DMS 273 (cell line): Measurements from ENCODE around the gene CMSS1.

Source experiments
- DNase-seq: peaks from one replicate; lab custom pipeline; 2025; ENCODE audit not compliant: unreplicated experiment; lab: John Stamatoyannopoulos, UW

The CMSS1 gene

DNA sequence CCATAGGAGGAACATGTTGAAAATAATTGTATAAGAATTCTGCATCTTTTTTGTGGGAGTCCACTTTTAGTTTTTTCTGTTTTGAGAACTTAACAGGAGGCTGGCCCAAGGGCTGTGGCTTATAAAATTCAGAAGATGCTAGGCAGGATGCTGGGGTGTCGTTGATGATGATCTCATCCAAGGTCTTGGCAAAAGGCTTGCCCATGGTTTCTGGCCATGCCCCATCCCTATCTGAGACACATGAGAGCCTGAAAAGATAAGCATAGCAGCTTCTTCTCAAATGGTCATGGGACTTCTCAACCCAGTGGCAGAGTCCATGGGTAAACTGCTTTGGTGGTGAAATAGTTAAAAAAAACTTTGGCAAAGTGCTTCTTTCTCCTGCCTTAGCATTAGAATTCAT lies 35.2 kb downstream of the CMSS1 start:
- no peak for DNase-seq

DNA sequence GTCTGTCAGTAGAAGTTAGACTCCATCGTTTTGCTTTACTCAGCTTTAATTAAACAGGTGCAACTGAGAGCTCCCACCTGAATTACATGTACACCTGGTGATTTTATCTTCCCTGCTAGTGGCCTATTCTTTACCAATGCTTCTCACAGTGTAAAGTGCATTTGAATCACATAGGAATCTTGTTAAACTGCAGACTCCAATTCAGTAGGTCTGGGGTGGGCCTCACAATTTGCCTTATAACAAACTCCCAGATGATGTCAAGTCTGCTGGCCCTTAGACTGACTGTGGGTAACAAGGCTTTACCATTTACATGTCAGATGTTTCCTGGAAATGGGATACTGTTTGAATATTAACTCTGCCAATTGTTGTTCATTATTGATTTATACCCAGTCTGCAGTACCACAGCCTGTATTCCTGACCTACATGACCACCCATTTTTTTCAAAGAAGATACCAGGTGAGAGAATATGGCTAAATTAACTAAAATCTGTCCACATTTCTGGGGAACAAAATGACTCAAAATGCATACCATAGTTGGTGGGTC lies 37.2 kb downstream of the CMSS1 start:
- DNase-seq: no peak

DNA sequence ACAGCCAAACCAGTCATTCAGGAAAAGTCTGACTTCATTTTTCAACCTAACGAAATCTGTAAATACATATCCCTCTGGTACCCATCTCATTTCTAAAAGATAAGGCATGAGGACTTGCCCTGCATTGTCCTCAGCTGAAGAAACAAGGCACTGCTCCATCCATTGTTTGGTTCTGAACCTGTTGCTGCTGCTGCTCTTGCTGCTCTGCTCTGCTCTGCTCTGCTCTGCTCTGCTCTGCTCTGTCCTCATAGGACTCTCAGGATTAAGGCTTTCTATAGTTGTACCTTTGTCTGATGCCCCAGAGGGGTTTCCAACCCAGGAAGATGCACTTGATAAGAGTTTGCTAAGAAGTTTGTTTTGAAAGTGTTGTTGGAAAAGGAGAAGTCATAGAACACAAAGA lies 38.2 kb downstream of the CMSS1 start:
- no peak for DNase-seq

DNA sequence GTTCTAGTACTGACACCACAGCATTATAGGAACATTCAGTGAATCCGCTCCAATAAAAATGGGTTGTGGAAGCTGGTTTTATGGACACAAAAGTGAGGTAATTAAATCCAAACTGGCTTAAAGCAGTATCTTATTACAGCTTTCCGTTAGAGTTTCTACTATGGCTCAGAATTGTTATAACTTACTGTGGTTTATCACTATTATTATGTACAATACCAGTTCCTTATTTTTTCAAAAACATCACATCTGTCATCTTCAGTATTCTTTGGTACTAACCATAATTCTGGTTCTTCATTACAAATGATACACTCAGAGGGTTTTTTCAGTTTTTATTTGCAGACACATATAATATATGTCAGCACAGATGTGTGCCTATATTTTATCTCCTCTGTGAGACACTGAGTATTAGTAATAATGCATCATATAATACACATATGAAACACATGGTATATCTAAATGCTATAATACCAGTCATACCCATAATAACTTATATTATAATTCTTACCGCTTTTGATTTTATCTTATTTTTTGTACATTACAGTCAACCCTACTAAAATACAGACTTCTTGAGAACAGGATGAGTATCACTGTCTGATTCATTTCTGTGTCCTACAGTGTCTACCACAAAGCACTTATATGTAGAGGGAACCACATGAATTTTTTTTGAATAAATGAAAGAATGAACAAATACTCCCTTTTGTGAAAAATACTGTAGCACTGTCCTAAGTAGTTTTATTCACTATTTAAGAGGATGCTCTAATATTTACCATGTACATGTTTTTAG lies 39.0 kb downstream of the CMSS1 start:
- DNase-seq: no peak

DNA sequence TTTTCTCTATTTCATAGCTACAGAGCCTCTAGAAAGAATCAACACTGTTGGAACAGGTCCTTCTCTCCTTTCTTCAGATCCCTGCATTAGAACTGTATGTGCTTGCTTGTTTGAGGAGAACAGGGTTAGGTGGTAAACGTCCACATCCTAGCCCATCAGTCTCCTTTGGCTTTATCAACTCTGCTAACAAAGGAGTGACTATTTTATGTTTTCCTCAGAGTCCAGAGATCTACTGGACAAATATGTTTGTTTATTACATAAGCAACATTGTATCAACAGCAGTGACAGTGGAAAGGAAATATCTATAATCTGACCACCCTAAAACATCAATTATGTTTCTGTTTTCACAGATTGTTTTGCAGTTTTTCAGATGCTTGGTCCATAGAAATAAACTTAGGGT lies 39.6 kb downstream of the CMSS1 start:
- no peak for DNase-seq

DNA sequence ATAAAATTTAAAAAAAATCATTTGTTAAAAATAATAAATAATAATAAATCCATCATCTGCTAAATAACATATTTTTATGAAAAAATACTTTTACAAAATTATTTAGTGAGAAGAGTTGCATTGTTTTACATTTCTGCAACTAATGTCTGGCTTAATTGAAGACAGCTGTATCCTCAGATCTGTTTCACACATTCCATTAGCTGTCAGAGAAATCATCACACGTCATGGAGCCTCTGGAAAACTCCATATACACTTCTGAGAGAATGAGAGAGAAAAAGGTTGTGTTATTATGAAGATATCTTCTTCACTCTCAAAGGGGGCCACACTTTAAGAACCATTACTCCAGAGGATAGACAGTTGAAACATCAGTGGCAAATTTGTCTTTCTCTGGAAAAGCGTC lies 40.8 kb downstream of the CMSS1 start:
- DNase-seq: no peak

DNA sequence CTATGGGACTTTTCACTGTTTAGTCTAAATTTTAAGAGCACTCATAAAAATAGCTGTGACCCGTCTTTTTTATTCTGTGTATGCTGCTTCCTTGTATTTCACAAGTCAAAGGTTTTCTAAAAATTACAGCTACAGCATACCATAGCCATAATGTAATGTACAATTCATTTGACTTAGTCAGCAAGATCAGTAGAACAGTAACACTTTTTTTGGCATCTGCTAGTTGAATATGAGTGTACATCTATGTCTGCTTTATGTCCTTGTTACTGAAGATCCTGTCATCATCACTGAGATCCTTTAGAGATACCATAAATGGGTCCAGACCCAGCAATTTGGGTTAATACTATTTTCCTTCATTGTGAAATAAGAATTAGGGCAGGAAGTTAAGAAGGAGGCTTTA lies 42.2 kb downstream of the CMSS1 start:
- DNase-seq: no peak

DNA sequence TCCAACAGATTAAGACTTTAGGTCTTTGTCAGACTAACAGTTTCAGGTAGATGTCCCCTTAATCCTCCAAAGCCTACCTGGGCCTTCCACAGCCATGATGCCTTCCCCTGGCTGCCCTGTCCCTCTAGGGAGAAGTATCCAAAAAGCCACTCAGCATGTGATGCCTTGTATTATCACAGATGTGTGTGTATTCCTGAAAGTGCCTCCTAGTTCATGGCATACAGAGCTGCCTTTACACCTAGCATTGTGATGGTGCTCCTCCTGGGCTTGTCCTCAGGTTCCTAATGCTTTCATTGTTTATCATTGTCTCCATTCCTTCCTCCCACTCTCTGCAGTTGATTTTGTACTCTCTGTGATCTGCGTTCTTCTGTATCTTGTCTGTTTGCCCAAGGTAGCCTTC lies 43.6 kb downstream of the CMSS1 start:
- DNase-seq: no peak

DNA sequence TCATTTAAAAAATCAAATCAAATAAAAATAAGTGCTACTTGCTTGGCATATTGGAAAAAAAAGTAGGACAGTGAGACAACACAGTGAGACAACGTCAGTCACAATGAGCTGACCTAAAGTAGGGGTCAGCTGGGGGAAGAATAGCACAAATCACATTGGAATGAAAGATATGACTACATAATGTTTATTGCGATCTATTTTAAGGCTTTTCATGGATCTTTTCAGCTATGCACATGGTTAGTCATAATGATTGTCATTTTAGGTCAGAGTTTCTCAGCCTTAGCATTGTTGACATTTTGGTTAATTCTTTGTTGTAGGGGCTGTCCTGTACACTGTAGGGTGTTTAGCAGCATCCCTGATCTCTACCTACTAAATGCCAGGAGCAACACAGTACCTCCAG lies 44.5 kb downstream of the CMSS1 start:
- no peak for DNase-seq

DNA sequence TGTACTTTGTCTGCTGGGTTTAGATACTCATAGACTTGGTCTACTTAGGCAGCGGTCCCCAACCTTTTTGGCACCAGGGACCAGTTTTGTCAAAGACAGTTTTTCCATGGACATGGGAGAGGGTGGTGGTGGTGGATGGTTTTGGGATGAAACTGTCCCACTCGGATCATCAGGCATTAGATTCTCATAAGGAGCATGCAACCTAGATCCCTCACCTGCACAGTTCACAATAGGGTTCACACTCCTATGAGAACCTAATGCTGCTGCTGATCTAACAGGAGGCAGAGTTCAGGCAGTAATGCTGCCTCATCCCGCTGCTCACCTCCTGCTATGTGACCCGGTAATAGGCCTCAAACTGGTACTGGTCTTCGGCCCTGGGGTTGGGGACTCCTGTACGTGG lies 45.3 kb downstream of the CMSS1 start:
- no peak for DNase-seq

DNA sequence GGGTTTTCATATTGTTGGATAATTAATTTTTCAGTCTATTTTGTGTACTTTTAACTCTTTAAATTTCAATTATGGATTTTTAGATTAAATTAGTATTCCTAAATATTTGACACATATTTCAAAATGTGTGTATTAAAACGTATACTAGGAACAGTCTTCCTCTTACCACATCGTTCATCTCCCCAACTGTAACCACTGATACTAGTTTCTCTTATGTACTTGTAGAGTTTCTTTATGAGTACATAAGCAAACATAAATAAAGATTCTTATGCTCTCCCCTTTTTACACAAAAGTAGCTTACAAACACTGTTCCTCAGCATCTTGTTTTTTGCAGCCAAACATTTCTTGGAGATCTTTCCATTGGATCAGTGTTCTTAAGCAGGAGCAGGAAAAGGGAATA lies 45.9 kb downstream of the CMSS1 start:
- no peak for DNase-seq

DNA sequence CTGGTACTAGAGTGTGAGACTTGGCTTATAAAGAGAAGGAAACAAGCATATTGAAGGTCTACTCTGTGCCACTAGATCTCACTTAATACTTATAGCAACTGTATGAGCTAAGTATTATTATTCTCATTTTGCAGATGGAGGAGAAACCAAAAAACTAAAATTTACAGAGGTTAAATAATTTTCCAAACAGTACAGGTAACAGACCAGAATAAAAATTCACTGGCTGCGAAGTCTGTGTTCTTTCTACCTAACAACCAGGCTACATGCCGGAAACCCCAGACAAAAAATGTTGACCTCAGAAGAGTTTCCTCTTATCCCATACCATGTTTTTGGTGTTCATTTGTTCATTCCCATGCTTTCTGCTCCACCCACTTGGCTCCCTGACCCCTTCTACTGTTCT lies 46.6 kb downstream of the CMSS1 start:
- no peak for DNase-seq

DNA sequence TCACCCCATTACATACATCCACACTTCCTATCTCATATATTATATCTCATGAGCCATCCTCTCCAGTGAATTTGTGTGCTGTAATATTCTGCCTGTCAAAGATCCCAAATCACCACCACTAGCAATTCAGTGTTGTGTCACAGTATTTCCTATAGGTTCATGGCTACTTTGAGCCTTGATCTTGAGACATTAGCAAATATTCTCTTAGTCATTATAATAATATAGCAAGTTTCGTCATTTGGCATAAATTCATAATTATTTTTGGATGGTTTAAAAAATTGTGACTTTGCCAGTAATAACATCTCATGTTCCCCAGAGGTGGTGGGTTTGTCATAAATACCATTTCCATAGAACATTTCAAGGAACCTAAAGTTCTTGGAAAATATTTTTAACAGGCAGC lies 47.7 kb downstream of the CMSS1 start:
- DNase-seq: no peak

DNA sequence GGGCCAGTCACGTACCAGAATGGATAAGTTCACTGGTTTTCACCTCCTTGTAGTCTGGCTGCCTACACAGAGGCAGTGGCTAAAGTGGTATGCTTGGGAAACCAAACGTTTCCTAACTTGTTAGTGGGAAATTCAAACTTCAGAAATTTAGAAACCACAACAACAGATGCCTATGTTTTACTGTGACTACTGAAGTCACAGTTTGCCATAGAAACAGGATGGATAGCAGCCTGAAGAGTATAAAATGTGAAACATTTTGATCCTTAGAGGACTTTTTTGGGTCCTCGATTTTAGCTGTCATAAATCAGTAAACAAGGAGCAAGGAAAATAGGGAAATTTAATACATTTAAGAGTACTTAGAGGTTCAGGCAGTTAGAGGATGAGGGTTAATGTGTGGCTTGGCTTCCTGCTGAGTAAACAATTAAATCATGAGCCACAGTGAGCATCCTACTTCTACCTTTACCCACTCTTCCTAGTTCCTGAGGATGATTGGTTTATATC lies 48.6 kb downstream of the CMSS1 start:
- peak; percentile 37 for DNase-seq

DNA sequence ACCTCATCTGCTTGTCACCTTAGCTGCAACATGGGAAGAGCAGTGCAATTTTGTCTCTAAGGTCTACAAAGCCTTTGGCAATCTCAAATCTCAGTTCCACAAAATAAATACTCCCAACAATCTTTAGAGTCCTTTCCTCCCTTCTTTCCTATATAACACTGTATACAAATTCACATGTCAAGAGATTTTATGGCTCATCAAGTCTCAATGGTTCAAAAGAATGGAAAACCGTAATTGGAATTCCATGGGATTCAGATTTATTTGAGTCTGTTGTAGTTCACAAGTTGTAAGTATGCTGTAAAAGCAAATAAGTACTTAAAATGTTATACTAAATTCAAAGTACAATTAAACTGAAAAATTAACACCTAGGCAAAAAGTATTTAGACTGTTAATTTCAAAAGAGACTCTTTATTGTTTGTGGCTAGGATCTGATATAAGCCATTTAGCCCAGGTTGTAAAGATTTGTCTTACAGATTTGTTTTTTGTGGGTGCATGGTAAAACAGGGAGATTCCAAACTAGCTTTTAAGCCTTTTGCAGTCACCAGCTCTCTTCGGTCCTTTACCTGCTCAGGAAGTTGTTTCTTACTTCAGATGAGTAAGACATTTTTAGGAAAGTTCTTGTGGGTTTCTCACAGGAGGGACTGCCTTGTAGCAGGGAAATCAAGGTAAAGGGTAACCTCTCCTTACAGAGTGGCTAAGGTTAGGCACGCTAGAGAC lies 50.1 kb downstream of the CMSS1 start:
- no peak for DNase-seq

DNA sequence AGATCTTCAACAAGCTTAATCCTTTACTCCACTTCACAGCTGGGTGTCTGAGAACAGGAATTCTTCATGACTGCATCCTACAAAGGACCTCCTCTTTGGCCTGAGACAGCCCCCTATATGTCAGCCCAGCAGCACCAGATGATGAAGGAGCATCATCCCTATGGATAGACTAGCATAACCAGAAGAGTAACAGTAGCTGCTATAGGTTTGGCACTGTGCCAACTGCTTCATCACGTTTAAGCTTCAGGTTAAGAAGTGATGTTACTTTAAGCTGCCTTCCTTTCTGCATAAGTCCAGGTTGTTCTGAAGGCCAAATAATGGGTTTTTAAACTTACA lies 50.6 kb downstream of the CMSS1 start:
- DNase-seq: peak; percentile 57

DNA sequence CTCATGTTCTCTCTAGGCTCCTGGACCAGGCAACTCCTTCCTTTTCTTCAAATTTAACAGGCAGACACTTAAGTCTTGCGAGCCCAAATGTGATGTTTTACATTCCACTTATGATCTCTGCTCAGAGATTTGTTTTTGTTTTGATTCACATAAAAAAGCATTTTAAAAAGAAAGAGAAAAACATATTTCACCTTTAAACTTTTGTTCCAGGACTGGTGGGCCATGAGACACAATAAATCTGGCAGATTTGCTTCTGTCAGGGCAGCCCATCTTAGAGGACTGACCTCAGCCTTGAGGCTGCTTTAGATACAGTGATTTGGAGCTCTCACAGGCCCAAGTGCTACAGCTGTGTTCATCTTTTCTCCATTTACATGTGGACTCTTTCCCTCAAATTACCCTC lies 52.0 kb downstream of the CMSS1 start:
- DNase-seq: no peak

DNA sequence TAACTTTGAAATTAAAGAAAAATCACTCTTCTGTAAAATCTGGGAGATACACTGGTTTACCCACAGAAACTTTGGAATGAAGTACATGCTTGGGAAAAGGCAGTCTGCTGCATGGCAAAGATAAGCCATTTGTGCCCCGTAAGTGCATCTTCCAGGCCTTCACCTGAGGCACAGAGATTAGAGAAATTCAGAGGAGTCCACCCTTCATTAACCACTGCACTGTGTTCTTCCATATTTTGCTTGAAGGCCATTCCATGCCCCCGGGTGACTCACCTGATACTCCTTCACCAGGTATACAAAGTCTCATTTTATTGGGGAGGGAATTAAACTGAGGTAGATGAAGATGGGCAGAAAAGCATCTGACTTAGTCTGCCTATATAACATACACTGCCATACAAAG lies 53.0 kb downstream of the CMSS1 start:
- no peak for DNase-seq

DNA sequence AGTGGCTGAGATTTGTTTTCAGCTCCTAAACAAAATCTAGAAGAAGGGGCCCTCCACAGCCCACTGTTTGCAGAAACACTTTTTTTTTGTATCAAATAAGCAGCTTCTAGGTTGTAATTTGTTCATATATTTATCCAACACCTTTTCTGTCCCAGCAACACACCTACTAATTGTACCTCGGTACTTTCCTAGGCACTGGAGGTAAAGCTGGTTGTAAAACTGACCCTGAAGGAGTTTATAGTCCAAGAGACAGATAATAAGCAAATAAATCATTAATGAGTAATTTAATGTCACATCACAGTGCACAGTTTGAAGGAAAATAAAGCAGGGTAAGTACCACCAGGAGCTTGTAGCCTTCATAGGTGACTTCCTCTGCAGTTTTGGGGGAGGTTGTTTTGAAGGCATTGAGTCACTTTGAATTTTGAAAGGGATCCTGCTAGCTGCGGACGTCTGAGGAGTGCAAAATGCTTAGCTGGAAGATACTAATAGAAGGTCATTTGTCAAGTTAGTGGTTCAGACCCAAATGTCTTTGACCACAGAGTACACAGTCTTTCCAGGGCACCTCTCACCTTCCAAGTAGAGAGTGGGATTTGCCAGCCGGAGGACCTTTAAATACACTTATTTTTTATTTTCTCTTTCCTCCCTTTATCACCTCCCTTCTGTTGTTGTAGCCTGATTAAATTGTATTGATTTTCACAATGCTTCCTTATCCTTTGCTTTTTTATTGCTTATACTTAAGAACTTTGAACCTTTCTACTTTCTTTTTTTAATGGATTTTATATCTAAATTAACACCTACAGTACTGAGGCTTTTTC lies 53.8 kb downstream of the CMSS1 start:
- DNase-seq: no peak

DNA sequence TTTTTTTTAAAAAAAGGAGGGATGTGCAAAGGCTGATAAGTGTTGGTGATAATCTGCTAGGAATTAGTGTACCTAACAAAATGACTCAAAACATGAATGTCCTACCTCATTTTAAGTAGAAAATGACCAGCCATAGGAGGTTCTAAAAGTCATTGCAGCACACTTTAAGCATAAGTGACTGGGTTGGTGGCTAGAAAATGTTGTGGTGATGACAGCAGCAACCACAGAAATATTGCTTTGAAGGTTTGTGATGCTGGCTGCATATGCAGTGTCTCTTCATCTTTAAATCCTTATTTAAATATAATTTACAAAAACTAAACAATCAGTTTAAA lies 55.2 kb downstream of the CMSS1 start:
- DNase-seq: no peak

DNA sequence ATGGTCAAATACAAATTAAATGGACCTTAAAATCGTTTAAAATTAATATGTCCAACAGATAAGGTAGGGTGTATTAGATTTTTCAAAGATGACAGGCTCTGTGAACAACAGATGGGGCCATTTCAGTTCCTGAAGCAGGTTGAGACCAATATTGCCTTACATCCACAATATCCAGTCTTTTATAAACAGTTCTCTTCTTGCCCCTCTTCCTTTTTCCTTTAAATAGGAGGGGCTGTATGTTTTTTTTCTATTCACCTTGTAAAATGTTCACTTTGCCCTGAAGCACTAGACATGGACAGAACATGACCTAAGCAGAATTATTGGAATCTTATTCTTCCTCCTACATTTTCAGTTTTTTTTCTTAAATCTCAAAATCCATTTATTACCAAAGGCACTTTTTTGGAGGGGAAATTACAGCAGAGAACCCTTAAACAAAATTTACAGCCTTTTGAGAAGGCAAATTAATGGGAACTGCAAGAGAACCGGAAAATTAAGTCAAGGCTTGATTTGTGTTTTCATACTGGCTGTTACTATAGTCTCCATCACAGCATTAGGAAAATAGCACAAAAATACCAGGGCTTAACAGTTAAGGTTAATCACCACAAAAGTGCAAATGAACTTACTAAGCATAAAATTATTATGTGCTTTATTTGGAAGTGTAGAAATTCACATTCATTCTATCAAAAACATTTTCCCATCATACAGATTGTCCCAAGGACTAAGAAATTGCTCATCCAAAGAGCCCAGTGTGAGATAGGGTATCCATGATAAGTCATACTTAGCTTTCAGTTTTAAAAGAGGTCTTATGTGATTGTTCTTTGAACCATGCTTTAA lies 55.8 kb downstream of the CMSS1 start:
- DNase-seq: peak; percentile 31
